Left renal cortex interstitium (tissue), 4 donors: ENCODE data around the gene PADI3. TPM values are rescaled to one million over a fixed set of nuclear protein-coding genes. Genes with fewer than 3 reads are reported as not detected.
"Not testable (repeated sequence)": the region's sequence is repeated elsewhere in the genome, so short reads cannot be mapped to it uniquely, and the experiment has no call there.

Experiments
- DNase-seq, 4 donors: peaks; one replicate each; pipeline ENCODE4 v3.0.0-alpha.2; 2013; ENCODE audit warnings: low read depth in 4 of 4, low spot score in 2 of 4, missing footprints in 1 of 4
- polyA plus RNA-seq, 4 donors: library from polyadenylated mRNA; unstranded; fragments of 120-200 nt; gene quantifications; one replicate each; pipeline ENCODE4 v1.2.1, GENCODE V29; 2013; ENCODE audit not compliant: insufficient read length in 4 of 4

Gene PADI3
- polyA plus RNA-seq, 4 donors, result 0.11 to 0.23 (median 0.13) TPM

GRCh38 chr1:17321857-17322390, 73.0 kb downstream of the PADI3 start:
- not testable (repeated sequence) for DNase-seq

- no peak for DNase-seq
Observed at GRCh38 chr1:17328855-17329254, 80.0 kb downstream of the PADI3 start.

GRCh38 chr1:17329610-17330009, 80.7 kb downstream of the PADI3 start:
- DNase-seq, result no peak

- no peak for DNase-seq
Observed at GRCh38 chr1:17330856-17331255, 82.0 kb downstream of the PADI3 start.

GRCh38 chr1:17333081-17333480, 84.2 kb downstream of the PADI3 start:
- no peak for DNase-seq

Other genes starting within 250 kb of the PADI3 start
- gene ATP13A2, start 237.2 kb upstream of the PADI3 start, polyA plus RNA-seq, result 10 to 100 TPM; 21.7 to 45.3 (median 37.0) TPM
- 100 to 1,000 TPM; 123 to 182 (median 144) TPM for gene SDHB, start 195.1 kb upstream of the PADI3 start, polyA plus RNA-seq
- gene PADI2, start 129.6 kb upstream of the PADI3 start, polyA plus RNA-seq, result 1 to 10 TPM; 2.3 to 2.8 (median 2.4) TPM
- gene PADI1, start 44.0 kb upstream of the PADI3 start, polyA plus RNA-seq, result under 1 TPM in 3 of 4 donors, not detected in 1; 0.03 to 0.06 (median 0.05) TPM
- gene PADI4, start 59.1 kb downstream of the PADI3 start, polyA plus RNA-seq, result 1 to 10 TPM in 2 of 4 donors, under 1 TPM in 2; 0.35 to 1.8 (median 1.0) TPM
- not detected for gene PADI6, start 123.1 kb downstream of the PADI3 start, polyA plus RNA-seq
- 100 to 1,000 TPM in 1 of 4 donors, 10 to 100 TPM in 3; 86.1 to 109 (median 94.9) TPM for gene RCC2, start 190.6 kb downstream of the PADI3 start, polyA plus RNA-seq